GM21360 (cell line): ENCODE measurements around the gene DSCAML1.

Experiments
- ATAC-seq: cut with Tn5 transposase; IDR thresholded peaks from one replicate; pipeline ENCODE4 v1.9.1; 2021; ENCODE audit warnings: mild to moderate bottlenecking, moderate library complexity; ENCODE audit not compliant: unreplicated experiment

Gene DSCAML1

DNA sequence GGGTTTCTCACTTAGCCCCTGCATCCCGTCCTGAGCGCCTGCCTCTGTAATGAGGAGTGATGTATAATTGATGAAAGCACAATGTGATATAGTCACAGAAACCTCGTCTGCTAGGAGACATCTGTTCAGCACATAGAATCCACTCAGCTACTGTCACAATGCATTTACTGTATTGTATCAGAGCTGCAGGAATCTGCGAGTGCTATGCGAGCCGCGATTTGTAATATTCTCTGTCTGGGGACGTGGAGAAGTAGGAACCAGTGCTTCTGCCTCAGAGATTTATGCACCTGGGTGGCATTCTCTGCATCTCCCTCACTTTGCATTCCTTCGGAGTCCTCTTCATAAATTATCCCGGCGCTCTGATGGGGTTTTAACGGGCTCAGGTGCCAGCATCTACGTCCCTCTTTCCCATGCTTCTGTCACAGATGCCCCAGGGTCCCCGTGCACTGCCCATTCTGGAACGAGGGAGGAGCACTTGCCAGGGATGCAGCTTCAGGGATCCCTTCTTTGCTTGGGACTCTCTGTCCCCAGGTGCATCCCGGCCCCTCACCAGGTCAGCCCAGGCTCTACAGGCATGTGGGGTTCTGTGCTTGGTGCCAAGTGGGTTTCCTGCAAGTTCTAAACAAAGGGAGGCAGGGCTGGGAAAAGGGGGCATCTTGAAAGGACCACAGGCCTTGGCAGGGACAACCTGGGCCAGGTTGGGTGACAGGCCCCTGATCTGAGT lies 205.5 kb downstream of the DSCAML1 start:
- no peak for ATAC-seq

- ATAC-seq: no peak
Observed at GRCh38 chr11:117589063-117589462, 208.0 kb downstream of the DSCAML1 start.

GRCh38 chr11:117588166-117588810 lies 208.7 kb downstream of the DSCAML1 start:
- no peak for ATAC-seq

- ATAC-seq: no peak
Observed at GRCh38 chr11:117587416-117587815, 209.6 kb downstream of the DSCAML1 start.

GRCh38 chr11:117586392-117586791 lies 210.6 kb downstream of the DSCAML1 start:
- ATAC-seq: no peak

- ATAC-seq: no peak
Observed at GRCh38 chr11:117585631-117586030, 211.4 kb downstream of the DSCAML1 start.

GRCh38 chr11:117584056-117584830 lies 212.8 kb downstream of the DSCAML1 start:
- ATAC-seq: no peak

DNA sequence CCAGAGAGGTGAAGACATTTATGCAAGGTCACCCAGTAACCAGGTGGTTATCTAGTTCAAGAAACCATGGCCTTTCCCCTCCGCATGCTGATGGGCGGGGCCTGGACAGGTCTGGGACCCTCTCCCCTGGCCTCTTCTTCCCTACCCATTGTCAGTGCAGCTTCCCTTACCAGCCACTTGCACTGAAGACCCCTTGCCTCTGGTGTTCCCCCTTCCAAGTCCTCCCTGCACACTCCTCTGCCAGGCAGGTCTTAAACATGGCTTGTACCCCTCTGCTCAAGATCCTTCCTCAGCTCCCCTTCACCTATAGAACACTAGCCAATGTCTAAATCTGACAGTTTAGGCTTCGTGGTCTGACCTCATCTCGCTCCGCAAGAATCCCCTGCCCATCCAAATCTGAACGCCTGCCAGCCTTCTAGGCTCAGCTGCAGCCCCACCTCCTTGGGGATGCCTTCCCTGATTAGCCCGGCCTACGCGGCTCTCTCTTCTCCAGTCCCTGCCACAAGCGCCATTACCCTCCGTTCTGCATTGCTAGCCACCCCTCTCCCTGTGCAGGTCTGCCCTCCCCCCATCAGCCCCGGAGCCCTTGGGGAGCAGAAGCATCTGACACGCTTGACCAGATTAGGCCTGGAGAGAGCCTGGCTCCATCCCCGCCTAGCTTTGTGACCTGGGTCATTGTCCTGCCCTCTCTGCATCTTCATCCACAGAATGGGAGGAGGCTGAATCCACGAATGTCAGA lies 213.8 kb downstream of the DSCAML1 start:
- no peak for ATAC-seq

DNA sequence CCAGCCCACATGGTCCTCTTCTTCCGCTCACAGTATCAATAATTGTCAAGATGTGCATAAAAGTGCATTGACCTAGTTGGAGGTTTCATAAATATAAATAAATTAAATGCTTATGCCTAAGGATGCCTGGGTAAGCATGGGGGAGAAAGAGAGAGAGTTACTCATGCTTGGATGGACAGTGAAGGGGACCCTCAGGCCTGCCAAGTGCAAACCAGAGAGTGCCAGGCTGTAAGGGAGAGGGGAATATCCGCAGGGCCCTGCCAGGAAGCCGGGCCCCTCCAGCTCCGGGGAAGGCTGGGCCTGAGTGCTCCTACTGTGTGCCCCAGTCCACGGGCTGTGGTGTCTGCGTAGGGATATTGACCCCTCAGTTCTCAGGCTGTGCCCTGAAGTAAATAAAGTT lies 214.6 kb downstream of the DSCAML1 start:
- ATAC-seq: no peak

DNA sequence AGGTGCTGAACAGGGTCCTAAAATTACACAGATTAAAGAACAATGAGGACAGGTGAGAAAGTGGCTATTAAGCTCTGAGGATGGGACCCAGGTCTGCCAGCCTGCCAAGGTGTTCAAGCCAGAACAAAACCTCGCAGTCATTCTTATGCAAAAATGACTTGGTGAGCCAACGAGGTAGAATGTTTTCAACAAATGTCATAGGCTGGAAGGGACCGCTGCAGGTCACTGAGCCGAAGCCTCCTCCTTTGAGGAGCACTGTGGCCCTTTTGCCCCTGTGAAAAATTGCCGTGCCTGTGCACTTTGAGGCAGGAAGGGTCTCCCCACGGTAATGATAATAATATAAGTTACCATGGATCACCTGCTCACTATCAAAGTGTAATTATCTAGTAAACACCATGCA lies 216.2 kb downstream of the DSCAML1 start:
- ATAC-seq: no peak

DNA sequence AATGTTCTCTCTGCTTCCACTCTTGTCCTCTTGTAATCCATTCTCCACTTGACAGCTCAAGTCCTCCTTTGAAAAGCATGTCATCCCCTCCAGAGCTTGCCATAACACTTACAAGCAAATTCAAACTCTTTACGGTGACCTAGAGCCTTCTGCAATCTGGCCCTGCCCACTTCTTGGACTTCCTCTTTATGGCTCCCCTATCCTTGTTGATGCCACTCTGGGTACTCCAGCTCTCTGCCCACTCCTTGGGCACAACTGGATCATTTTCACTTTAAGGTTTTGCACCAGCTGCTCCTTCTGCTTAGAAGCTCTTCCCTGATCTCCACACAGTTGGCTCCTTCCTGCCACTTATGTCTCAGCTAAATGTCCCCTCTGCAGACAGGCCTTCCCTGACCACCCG lies 217.9 kb downstream of the DSCAML1 start:
- no peak for ATAC-seq

DNA sequence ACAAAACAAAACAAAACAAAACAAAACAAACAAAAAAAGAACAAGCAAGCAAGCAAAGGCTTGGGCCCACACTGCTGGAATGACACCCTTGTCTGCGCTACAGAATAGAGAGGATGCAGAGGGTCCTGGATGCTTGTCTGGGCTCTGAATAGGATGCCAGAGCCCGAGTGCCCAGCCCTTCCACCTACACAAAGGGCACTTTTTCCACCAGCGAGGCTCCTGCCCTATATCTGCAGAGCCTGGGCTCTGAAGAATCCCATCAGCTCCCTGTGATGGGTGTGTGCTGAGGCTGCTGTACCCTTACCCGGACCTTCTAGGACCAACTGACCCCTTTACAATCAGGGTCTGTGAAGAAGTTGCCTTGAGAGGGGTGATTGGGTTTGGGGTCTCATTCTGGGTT lies 221.2 kb downstream of the DSCAML1 start:
- ATAC-seq: no peak

GRCh38 chr11:117574551-117574950 lies 222.5 kb downstream of the DSCAML1 start:
- no peak for ATAC-seq

DNA sequence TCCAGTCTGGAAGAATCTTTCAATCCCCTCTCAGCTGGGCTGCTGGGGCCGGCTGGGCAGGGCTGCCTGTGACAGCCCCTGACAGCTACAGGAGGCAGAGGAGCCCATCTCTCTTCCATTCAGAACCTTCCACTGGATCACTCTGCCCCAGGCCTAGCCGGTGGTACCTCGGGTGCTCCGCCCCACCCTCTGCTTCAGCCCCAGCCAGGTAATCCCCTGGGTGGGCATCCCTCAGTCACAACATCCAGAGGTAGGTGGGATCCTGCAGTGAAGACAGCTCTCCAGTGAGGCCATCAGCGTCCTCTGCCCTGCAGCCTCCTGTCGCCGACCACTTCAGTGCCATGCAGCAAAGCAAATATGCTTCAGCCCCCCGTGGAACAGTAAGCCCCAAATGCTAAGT lies 223.7 kb downstream of the DSCAML1 start:
- no peak for ATAC-seq

GRCh38 chr11:117572671-117573070 lies 224.3 kb downstream of the DSCAML1 start:
- ATAC-seq: no peak

- ATAC-seq: no peak
Observed at GRCh38 chr11:117572129-117572528, 224.9 kb downstream of the DSCAML1 start.

DNA sequence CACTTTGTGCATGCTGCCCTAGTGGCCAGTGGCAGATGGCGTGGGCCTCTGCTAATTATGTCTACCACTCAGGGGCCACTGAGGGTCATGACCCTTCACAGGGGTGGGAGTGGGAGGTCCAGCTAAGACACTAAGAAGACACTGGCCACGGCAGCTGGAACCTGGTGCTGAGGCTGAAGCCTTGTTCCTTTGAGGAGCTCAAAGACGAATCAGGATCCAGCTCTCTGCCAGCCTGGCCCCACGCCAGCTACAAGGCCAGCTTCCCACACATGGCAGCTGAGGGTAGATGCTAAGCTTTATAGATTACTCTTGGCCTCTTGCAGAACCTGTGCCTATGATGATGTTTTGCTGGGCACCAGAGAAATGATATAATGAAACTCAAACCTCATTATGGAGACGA lies 226.3 kb downstream of the DSCAML1 start:
- no peak for ATAC-seq

DNA sequence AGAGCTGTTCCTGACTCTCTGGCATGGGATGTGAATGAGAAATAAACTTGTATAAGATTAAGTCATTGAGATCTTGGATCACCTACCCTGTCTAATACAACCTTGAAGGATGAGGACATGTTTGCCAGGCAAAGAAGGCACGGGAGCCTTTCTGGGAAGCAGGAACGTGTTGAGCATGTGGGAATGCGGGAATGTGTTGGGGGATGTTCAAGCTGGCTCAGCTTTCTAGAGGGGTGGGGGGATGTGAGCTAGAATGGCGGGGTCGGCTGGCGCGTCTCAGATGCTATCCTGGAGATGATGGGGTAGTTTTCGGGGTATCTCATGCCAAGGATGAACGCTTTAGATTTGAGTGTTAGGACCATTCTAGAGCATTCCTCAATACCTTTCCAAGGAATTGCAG lies 227.1 kb downstream of the DSCAML1 start:
- no peak for ATAC-seq

DNA sequence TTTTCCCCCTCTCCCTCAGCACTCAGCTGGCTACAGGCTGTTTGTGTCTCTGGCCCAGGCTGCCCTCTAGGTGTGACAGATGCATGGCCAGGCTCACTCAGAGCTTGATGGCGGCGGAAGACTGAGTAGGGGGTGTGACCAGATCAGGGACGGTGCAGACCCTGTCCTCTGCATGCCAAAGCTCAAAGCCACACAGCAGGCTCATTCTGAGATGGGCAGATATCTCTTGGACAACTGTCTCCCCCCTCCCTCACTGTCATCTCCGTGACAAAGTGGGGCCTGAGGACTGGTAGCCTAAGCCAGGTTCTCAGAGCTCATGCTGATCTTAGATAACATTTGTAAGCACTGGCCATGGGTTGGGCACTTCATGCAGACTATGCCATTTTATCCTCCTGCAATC lies 231.3 kb downstream of the DSCAML1 start:
- ATAC-seq: no peak

- no peak for ATAC-seq
Observed at GRCh38 chr11:117564321-117564720, 232.7 kb downstream of the DSCAML1 start.

DNA sequence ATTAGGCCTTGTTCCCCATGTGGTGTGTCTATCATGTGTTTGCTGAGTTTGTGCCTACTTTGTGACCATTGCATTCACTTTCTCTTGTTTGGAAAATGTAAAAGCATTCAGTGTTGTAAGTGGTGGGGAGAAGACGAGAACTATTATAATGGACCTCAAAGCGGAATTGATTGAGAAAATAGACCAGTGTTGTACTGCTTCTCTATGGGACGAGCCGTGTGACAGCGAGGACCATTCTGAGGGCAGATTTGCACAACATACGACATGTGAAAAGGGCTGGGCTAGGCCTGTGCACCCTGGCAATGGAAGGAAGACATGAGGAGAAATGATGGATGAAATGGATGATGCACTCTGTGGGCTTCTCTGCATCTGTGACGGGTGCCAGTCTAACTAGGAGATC lies 233.5 kb downstream of the DSCAML1 start:
- ATAC-seq: no peak
